Natural killer cell (primary cell): ENCODE measurements around the gene RILPL2. TPM values are rescaled to one million over a fixed set of nuclear protein-coding genes. Genes with fewer than 3 reads are reported as not detected.
"Not testable (repeated sequence)": the region's sequence is repeated elsewhere in the genome, so short reads cannot be mapped to it uniquely, and the experiment has no call there.

Experiments used
- ATAC-seq, 3 donors: fragments of 150-1000 bp in 2 of 3; fragments of 200-7000 bp in 1 of 3; cut with Tn5 transposase; 1 replicate in 1 of 3; 2 replicates in 2 of 3; pipeline ENCODE4 v1.10.0; 2021; ENCODE audit warnings: mild to moderate bottlenecking in 2 of 3, moderate library complexity in 2 of 3
- DNase-seq, 2 donors: peaks; one replicate each; pipeline versions ENCODE4 v3.0.0 to v3.0.0-alpha.2; 2013 to 2021; ENCODE audit warnings: mixed read lengths in 1 of 2
- H3K27ac ChIP-seq: one replicate; pipeline ENCODE4 v1.5.1; 2013; ENCODE audit warnings: mild to moderate bottlenecking, low read length
- H3K27me3 ChIP-seq: one replicate; pipeline ENCODE4 v1.6.1; 2013; ENCODE audit warnings: low read length; ENCODE audit not compliant: control insufficient read depth, insufficient read depth
- H3K36me3 ChIP-seq: one replicate; pipeline ENCODE4 v1.6.1; 2013; ENCODE audit warnings: low read length; ENCODE audit not compliant: control insufficient read depth, insufficient read depth
- H3K4me1 ChIP-seq: one replicate; pipeline ENCODE4 v1.6.1; 2013; ENCODE audit warnings: low read length; ENCODE audit not compliant: control insufficient read depth, insufficient read depth
- H3K4me3 ChIP-seq: one replicate; pipeline ENCODE4 v1.5.1; 2013; ENCODE audit warnings: low read length
- H3K9me3 ChIP-seq: one replicate; pipeline ENCODE4 v1.6.1; 2013; ENCODE audit warnings: low read length; ENCODE audit not compliant: control insufficient read depth, insufficient read depth
- H3K27ac Mint-ChIP-seq, 2 donors: one replicate each; pipeline ENCODE4 v1.8.0; 2022; ENCODE audit warnings: mild to moderate bottlenecking in 2 of 2, mixed read lengths in 2 of 2, moderate library complexity in 1 of 2
- H3K27me3 Mint-ChIP-seq, 2 donors: one replicate each; pipeline ENCODE4 v1.8.0; 2022; ENCODE audit warnings: low read depth in 2 of 2, mixed read lengths in 2 of 2
- H3K36me3 Mint-ChIP-seq: one replicate; pipeline ENCODE4 v1.8.0; 2022; ENCODE audit warnings: mixed read lengths
- H3K4me1 Mint-ChIP-seq, 2 donors: one replicate each; pipeline ENCODE4 v1.8.0; 2022; ENCODE audit warnings: mixed read lengths in 2 of 2
- H3K4me3 Mint-ChIP-seq: one replicate; pipeline ENCODE4 v1.8.0; 2022; ENCODE audit warnings: mild to moderate bottlenecking, moderate library complexity, mixed read lengths
- H3K9me3 Mint-ChIP-seq, 2 donors: one replicate each; pipeline ENCODE4 v1.8.0; 2022; ENCODE audit warnings: mixed read lengths in 2 of 2
- WGBS: methylation state at CpG from one replicate; pipeline ENCODE4 v1.1.7; 2013; ENCODE audit warnings: missing lambda C conversion rate; ENCODE audit not compliant: insufficient coverage; 5-methylcytosine and 5-hydroxymethylcytosine counted together
- intact Hi-C: fragments of 100-400 bp; cut with micrococcal nuclease; formaldehyde crosslinking; loops from one replicate; pipeline ENCODE4 v1.14.2; 2022
- total RNA-seq, 4 donors: library from RNA; stranded (reverse); fragments of 120-200 nt in 1 of 4; gene quantifications; one replicate each; pipeline versions ENCODE4 v1.2.3 to v1.2.4, GENCODE V29; 2013 to 2022
- TF ChIP-seq, protein P1 (sequence below): fragments of 200-600 bp; IDR thresholded peaks from one replicate; pipeline ENCODE4 v1.8.0; 2022; ENCODE audit warnings: antibody characterized with exemption

RILPL2 gene
- total RNA-seq, 3 donors from 2014 or later (not counting 1 experiment from before 2014, with no cell fraction given) = 3.6 to 5.5 (median 4.4) TPM

DNA sequence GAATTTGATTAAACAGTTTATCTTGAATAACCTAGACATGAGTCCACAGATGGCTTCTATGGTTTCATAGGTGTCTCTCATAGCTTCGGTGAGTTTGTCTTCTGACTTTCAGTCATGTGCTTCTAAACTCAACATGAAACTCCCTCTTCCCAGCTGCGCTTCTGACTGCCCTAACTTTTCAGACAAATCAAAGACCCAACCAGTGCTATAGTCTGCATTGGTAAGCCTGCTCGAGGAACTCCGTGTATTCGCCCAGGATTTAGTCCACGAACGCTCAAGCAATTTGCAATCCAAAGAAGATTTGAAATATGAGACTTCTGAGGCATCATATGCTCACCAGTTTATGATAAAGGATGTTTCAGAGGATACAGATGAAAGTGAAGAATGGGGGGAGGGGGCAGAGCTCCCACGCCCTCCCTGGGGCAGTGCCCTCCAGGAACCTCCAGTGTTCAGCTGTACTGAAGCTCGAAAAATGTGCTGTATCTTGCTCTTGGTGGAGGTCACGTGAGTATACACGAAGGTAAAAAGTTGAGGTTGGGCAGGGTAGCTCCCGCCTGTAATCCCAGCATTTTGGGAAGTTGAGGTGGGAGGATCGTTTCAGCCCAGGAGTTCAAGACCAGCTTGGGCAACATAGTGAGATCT is 5.2 kb upstream of the RILPL2 start:
- Histone ChIP-seq H3K4me3 (no peak overlapping the region), H3K27ac (no peak overlapping the region), H3K9me3 (no peaks in the 10 kb centered on the region), H3K36me3 (no peaks in the 10 kb centered on the region), H3K4me1 (peaks cover 16% of the 10 kb centered on the region), H3K27me3 (no peaks in the 10 kb centered on the region)
- DNase-seq (no peak), ATAC-seq (no peak)
- Mint-ChIP-seq H3K4me1 (peaks cover 6 to 14% of the 10 kb centered on the region in 2 donors), H3K9me3 (no peaks in the 10 kb centered on the region), H3K4me3 (no peak overlapping the region), H3K27me3 (no peaks in the 10 kb centered on the region), H3K36me3 (no peaks in the 10 kb centered on the region), H3K27ac (no peak overlapping the region)
- intact Hi-C loops = no loop called here
- WGBS = 82% methylated on average over 13 of the region's 13 CpGs
- TF ChIP-seq, protein P1, sequence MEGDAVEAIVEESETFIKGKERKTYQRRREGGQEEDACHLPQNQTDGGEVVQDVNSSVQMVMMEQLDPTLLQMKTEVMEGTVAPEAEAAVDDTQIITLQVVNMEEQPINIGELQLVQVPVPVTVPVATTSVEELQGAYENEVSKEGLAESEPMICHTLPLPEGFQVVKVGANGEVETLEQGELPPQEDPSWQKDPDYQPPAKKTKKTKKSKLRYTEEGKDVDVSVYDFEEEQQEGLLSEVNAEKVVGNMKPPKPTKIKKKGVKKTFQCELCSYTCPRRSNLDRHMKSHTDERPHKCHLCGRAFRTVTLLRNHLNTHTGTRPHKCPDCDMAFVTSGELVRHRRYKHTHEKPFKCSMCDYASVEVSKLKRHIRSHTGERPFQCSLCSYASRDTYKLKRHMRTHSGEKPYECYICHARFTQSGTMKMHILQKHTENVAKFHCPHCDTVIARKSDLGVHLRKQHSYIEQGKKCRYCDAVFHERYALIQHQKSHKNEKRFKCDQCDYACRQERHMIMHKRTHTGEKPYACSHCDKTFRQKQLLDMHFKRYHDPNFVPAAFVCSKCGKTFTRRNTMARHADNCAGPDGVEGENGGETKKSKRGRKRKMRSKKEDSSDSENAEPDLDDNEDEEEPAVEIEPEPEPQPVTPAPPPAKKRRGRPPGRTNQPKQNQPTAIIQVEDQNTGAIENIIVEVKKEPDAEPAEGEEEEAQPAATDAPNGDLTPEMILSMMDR = no peak

DNA sequence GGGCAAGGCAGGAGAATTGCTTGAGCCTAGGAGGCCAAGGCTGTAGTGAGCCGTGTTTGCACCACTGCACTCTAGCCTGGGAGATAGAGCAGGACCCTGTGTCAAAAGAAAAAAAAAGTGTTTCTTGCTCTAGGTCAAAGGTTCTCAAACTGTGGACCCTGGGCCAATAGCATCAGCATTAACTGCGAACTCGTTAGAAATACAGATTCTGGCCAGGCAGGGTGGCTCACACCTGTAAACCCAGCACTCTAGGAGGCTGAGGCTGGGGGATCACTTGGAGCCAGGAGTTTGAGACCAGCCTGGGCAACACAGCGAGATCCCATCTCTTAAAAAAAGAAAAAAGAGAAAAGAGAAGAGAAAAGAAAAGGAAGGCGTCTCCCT is 858 bp downstream of the RILPL2 start:
- peak overlapping the region; percentile 85 to 96 for H3K27ac Mint-ChIP-seq
- peaks cover 42% of the 10 kb centered on the region for H3K4me1 ChIP-seq
- no peaks in the 10 kb centered on the region for H3K9me3 Mint-ChIP-seq
- H3K27ac ChIP-seq = peak overlapping the region; percentile 84
- H3K4me3 Mint-ChIP-seq = peak overlapping the region; percentile 96
- no peaks in the 10 kb centered on the region for H3K9me3 ChIP-seq
- H3K36me3 ChIP-seq = peaks cover under 1% of the 10 kb centered on the region
- H3K27me3 ChIP-seq = no peaks in the 10 kb centered on the region
- no peaks in the 10 kb centered on the region for H3K36me3 Mint-ChIP-seq
- no peak for DNase-seq
- peak overlapping the region; percentile 90 for H3K4me3 ChIP-seq
- intact Hi-C loops = loop anchor here (1.0 kb wide), 1 partner anchor 47 kb away; no protein-coding TSS in a partner anchor
- no peaks in the 10 kb centered on the region for H3K27me3 Mint-ChIP-seq
- 39% methylated on average over 5 of the region's 5 CpGs for WGBS
- peaks cover 38 to 50% of the 10 kb centered on the region in 2 donors for H3K4me1 Mint-ChIP-seq
- ATAC-seq = no peak
- TF ChIP-seq, protein P1 = no peak

DNA sequence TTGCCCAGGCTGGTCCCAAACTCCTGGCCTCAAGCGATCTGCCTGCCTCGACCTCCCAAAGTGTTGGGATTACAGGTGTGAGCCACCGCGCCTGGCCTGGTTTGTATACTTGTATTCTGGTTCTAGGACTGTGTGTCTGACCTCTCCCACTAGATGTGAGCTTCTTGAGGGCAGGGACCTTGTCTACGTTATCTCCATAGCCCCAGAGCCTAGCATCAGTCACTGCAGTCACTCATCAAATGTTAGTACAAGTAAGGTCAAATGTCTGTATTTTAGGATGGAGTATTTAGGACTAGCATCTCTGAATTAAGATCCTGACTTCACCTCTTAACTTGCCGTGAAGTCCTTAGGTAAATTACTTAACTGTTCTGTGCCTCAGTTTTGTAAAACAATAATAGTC is 2.9 kb downstream of the RILPL2 start:
- WGBS = 94% methylated on average over 5 of the region's 6 CpGs
- DNase-seq (no peak), ATAC-seq (no peak)
- H3K9me3 Mint-ChIP-seq = no peaks in the 10 kb centered on the region
- H3K9me3 ChIP-seq = no peaks in the 10 kb centered on the region
- peaks cover 42% of the 10 kb centered on the region for H3K4me1 ChIP-seq
- peak overlapping the region; percentile 17 for H3K4me3 Mint-ChIP-seq
- H3K27me3 ChIP-seq = no peaks in the 10 kb centered on the region
- intact Hi-C loops = no loop called here
- peaks cover 10% of the 10 kb centered on the region for H3K36me3 ChIP-seq
- H3K4me1 Mint-ChIP-seq = peaks cover 38 to 50% of the 10 kb centered on the region in 2 donors
- H3K27ac ChIP-seq = peak overlapping the region; percentile 13
- H3K27me3 Mint-ChIP-seq = no peaks in the 10 kb centered on the region
- H3K36me3 Mint-ChIP-seq = no peaks in the 10 kb centered on the region
- peak overlapping the region; percentile 22 to 82 for H3K27ac Mint-ChIP-seq
- H3K4me3 ChIP-seq = no peak overlapping the region
- TF ChIP-seq, protein P1 = no peak

DNA sequence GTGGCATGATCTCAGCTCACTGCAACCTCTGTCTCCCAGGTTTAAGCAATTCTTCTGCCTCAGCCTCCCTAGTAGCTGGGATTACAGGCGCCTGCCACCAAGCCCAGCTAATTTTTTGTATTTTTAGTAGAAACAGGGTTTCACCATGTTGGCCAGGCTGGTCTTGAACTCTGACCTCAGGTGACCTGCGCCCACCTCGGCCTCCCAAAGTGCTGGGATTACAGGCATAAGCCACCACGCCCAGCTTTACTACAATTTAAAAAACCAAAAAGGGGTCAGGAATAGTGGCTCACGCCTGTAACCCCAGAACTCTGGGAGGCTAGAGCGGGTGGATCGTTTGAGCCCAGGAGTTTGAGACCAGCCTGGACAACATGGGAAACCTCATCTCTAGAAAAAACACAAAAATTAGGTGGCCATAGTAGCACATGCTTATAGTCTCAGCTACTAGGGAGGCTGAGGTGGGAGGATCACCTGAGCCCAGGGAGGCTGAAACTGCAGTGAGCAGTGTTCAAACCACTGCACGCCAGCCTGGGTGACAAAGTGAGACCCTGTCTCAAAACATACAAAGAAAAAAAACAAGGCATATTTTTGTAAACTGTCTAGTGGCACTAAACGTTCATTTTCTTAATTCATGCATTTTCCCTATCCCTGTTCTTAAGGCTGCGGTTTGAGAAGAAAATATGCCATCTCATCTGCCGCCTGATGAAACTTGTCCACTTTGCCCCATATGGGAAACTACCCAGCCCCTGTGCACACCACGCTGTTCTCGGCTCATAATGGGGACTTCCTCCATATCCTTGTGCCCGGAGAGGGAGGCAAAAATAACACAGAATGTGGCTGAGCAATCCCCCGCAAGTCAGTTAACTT is 4.3 kb downstream of the RILPL2 start:
- H3K27me3 ChIP-seq, H3K4me3 ChIP-seq, H3K9me3 Mint-ChIP-seq, H3K27me3 Mint-ChIP-seq, intact Hi-C loops, H3K9me3 ChIP-seq, H3K36me3 Mint-ChIP-seq: not testable (repeated sequence)
- 56% methylated on average over 15 of the region's 15 CpGs for WGBS
- H3K4me3 Mint-ChIP-seq = peak overlapping the region; percentile 72
- peak; percentile 15 to 67 (median 27) for ATAC-seq
- peak overlapping the region; percentile 22 to 82 for H3K27ac Mint-ChIP-seq
- Histone ChIP-seq H3K27ac (peak overlapping the region; percentile 34), H3K36me3 (peaks cover 14% of the 10 kb centered on the region), H3K4me1 (peaks cover 49% of the 10 kb centered on the region)
- peak in 1 of 2 donors; percentile 75 for DNase-seq
- peaks cover 37 to 46% of the 10 kb centered on the region in 2 donors for H3K4me1 Mint-ChIP-seq

DNA sequence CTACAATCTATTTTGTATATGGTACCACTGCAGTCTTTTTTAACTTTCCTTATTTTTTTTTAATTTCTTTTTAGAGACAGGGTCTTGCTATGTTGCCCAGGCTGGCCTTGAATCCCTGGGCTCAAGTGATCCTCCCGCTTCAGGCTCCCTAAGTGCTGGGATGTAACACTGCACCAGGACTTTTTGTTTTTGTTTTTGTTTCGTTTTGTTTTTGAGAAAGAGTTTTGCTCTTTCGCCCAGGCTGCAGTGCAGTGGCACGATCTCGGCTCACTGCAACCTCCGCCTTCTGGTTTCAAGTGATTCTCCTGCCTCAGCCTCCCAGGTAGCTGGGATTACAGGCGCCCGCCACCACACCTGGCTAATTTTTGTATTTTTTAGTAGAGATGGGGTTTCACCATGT is 7.4 kb downstream of the RILPL2 start:
- H3K27ac Mint-ChIP-seq, intact Hi-C loops, H3K9me3 ChIP-seq, H3K27ac ChIP-seq, DNase-seq, H3K36me3 Mint-ChIP-seq, H3K9me3 Mint-ChIP-seq, ATAC-seq, H3K27me3 Mint-ChIP-seq, H3K27me3 ChIP-seq, H3K4me3 Mint-ChIP-seq, H3K4me3 ChIP-seq: not testable (repeated sequence)
- peaks cover 14 to 17% of the 10 kb centered on the region in 2 donors for H3K4me1 Mint-ChIP-seq
- WGBS = 95% methylated on average over 8 of the region's 8 CpGs
- H3K36me3 ChIP-seq = peaks cover 14% of the 10 kb centered on the region
- peaks cover 24% of the 10 kb centered on the region for H3K4me1 ChIP-seq
